MV-4-11 (cell line): Measurements from ENCODE around the gene FAM124A.

Experiments
- DNase-seq: peaks from one replicate; lab custom pipeline; 2025; lab: John Stamatoyannopoulos, UW

Gene FAM124A

DNA sequence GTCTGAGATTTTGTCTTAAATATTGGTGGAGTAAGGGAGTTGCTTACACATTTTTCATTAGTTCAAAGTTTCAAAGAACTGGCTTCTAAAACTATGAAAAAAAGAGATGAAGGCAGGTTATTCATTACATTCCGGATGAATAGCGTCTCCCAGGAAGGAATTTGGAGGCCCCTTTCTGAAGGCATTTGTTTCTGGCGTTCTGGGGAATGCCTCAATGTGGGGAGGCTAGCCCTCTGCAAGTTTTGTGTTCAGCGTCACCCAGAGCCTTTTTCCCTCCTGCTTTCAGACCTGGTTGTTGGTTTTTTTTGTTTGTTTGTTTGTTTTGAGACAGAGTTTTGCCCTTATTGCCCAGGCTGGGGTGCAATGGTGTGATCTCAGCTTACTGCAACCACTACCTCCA is 21.0 kb downstream of the FAM124A start:
- DNase-seq = no peak

DNA sequence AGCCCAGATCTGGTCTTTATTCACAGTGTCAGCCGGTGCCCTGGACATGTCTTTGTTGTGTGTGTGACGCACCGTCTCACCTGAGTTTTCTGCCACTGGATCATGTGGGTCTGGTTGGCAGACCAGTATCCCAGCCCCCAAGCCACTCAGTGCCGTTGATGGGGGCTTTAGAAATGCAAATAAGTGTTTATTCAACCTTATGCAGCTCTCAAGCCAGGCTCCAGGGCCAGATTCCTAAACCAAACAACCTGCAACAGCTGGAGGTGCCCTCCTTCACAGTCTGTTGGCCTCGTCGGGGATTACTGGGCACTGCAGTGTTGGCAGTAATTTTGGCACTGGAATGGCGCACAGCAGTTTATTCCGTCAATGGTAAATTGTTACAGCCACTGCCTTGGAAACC is 21.6 kb downstream of the FAM124A start:
- no peak for DNase-seq

DNA sequence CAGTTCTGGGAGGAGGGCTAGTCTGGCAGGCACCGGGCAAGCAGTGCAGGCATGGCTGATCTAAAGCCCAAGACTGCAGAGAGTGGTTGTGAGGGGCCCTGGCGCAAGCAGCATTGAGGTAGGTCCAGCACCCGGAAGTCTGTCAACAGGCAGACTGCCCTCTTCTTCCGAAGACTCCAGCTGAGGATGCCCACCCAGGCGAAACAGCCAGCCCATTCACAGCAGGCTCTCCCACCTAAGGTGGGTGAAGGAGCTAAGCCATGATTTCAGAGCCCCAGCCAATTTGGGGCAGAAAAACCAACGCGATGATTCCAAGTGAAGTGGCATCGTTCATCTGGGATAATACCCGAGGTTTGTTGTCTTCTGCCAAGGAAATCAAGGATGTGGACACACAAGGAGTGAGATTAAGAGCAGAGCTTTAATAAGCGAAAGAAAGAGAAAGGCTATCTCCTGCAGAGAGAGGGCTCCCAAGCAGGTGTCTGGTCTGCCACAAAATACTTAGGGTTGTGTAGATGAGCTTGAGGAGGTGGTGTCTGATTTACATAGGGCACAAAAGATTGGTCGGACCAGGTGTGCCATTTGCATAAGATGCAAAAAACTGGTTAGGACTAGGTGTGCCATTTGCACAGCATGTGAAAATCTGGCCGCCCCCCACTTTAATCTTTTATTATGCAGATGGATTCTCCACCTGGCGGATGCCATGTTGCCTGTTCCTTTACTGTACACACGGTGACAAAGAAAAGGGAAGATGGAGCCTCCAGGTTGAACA is 22.6 kb downstream of the FAM124A start:
- no peak for DNase-seq

DNA sequence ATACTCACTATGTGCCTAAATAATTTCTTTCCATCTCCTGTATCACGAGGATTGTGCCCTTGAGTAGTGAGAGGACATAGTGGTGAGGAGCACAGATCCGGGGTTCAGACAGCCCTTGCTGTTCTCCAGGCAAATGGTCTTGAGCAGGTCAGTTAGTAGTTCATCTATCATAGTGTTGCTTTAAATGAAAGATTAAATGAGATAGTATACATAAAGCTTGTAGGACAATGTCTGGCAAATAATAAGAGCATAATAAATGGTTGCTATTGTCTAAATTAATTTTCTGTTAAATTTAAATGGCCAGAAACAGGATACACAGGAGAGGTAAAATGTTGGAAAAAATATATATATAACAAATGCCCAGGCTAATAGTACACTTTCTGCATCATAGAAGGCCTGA is 23.4 kb downstream of the FAM124A start:
- no peak for DNase-seq

DNA sequence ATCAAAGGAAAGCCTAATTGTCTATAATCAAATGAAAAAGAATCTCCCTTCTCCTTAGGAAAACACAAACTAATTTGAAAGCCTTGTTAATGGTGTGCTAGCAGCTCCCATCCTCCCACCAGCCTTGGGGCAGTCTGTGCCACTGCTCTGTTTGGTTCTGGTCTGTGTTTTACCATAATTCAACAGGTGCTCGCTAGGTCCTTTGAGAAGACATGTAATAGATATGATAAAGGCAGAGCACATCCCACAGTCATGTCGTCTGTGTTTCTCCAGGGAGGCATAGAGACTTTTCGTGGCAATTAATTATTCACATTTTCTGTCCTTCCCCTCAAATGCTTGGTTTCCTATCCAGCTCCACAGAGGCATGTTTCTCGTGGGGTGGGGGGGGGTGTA is 23.8 kb downstream of the FAM124A start:
- no peak for DNase-seq

DNA sequence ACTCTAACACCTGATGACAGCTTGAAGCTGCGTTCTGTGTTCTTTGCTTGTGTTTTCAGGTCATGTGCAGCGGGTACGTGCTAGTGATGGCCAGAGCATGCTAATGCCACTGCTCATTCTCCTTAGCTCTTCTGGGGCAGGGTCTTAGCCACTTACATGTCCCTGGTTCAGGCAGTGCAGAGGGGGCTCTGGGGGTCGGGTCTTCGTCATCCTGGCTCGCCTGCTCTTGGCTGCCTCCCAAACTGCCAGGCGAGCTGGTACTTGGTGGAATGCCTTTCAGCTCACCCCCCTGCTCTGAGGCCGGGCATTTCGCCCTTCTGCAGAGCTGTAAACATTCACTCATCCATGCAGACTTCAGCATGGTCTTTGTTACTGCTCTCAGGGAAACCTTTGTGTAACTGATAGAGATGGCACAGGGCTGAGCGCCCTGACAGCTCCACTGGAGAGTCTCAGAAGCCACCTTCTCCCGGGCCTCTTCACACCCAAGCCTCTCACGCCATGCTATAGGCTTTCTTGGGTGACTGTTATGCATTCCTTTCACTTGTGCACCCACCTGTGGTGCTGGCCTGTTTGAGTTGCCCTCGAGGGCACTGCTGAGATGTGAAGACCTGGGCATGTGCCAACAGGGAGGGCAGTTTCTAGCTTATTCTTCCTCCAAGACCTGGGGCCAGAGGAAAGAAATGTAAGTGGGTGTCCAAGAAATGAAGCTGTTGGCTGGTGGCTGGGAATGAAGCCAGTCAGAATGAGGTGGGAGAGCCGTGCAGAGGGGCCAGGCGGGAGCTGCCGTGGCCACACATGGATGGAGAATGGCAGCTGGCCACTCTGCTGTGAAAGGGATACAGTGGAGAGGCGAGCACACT is 24.4 kb downstream of the FAM124A start:
- DNase-seq = no peak

DNA sequence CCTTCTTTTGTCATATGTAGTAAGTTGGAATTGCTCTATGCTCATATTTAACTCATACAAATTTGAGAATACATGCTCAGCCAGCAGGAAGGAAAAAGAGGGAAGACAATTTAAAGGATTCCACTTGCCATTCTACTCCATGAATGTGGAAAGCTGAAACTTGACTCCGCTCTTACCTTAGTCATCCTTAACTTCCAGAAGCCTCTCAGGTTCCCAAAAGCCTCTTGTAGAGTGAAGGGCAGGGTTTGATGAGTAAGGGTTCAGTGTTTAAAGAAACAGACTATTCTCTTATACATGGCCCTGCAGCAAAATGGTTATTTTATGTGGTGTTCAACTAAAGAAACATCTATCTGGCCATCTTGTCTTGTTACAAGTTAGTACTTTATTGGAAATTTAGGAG is 27.1 kb downstream of the FAM124A start:
- no peak for DNase-seq

DNA sequence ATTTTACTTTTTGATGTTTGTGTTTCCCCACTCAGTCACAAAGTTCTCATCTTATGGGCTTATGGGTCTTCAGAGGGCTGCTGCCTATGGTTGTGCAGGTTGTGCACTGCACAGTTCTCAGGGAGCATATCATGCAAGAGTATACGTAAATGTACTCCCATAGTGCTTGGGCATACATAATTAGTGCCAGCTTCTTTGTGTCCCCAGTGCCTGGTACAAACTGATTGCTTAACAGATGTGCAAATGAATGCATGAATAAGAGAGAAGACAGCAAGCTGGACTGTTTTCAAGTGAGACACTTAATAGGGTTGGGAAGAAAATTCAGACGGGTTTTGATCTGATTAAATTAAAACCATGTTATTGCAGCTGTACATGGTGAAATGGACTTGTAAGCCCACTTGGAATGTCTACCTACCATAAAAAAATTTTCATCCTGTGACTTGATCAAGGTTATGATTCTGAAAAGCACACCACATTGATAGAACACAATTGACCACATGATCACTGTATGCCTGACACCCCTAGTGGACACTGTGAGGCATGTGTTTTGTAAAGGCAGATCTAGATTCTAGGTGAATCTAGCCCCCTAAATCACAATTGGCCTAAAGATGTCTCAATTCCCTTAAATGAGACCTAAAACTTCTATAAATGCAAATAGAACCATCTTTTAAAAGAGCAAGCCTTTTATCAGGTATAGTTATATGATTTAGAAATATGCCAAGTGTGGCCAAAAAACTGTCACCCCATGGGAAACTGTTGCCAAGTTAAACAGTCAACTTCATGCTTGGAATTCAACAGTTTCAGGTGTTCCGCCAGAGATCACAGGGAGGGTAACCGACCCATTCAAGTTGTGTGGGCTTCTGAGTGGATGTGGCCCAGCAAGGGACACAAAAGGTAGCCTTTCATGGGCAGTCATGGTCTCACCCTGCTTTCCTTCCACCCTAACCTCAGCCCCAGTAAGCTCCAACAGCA is 27.9 kb downstream of the FAM124A start:
- no peak for DNase-seq

DNA sequence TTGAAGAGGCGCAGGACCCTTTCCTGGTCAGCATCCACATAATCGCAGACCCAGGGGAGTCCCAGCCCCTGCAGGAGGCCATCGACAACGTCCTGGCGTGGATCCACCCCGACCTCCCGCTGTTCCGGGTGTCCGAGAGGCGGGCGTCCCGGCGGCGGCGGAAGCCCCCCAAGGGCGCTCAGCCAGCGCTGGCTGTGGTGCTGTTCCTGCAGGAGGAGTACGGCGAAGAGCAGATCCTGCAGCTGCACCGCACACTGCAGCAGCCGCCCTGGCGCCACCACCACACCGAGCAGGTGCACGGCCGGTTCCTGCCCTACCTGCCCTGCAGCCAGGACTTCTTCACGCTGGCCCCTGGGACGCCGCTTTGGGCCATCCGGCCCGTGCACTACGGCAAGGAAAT is 29.3 kb downstream of the FAM124A start:
- no peak for DNase-seq

DNA sequence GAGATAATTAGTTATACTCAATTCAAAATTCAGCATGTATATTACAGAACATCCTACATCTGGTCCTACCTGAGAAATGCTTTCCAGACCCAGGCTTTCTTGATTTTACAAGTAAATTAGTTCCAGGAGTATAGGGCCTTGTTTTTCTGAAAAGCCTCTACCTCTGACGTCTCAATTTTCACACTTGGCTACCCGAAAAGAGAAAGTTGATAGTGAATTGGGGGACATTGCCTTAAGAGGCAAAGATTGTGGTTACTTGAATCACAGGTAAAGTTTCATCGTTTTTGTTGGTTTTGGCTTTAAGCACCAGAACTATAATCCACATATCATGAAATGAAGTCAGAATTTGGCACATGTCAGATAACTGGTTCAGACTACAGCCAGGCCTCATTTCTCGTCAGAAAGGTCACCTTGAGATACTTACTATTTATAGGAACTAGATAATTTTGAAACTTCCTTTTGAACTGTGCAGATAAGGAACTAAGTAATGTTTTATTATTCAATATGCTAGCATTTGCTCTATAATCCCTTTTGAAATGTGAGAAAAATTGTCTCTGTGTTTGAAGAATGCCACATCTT is 30.8 kb downstream of the FAM124A start:
- DNase-seq = peak; percentile 57

DNA sequence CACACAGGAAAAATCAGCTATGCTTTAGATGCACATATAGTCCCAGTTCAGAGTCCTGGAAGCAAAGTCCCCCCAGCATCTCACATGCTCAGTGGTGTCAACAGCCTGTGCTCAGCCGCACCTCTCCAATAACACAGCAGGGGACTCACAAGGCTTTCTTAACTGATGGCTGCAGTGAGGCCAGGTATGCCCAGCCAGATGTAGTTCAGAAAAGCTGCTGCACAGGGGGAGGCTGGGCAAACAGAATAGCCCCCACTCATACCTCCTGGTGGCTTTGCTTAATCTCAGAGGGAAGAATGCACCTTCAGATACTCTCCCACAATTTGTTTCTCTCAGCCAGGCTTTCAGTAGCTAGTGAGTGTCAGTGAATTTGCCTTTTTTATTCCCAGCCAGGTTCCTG is 33.4 kb downstream of the FAM124A start:
- no peak for DNase-seq

DNA sequence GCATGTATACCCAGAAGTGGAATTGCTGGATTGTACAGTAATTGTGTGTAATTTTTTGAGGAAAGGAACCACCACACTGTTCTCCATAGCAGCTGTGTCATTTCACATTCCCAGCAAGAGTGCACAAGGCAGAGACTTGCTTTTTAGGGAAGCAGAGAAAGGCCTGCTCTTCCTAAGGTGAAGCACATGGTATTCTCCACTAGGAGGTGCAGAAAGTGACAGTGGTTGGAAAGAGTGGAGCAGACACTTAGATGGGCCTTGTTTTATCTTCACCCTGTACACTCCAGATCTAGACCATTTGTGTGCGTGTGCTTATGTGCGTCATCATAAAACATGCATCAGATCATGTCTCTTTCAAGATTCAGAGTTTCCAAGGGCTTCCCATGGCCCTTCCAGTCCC is 35.0 kb downstream of the FAM124A start:
- peak; percentile 9 for DNase-seq

DNA sequence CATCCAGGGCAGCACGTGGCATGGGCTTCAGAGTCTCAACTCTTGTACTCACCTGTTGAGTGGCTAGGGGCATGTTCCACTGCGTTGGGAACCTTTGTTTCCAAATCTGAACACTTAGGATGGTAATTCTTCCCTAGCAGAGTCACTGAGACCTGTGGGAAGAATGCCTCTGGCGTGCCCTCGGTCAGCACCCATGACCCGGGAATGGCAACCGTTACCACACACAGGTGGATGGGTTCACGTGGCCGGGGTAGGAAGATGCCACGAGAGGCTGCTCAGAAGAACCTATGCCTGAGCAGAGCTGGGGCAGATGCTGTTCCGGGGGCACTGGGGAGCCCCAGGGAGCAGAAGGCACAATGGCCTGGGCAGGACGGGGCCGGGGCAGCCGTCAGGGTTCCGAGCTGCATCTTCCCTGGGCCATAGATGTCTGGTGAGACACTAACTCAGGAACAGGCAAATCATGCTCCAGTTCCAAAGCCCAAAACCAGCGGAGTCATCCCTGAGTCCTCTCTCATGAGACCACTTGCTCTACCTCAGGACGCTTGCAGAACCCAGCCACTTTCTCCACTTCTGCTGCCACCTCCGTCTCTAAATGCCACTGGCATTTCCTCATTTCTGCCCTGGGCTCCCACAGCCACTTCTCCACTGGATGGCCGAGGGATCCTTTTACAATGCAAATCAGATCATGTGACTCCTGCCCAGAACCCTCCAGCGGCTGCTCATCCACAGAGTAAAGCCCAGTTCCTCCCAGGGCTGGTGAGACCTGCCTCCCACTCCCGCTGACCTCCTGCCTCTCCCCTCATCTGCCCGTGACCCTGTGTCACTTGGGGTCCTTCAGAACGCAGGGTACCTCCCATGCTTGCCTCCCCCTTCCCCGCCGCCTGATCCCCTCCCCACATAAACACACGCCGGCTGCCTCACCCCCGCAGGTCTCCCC is 36.7 kb downstream of the FAM124A start:
- DNase-seq = peak; percentile 79

DNA sequence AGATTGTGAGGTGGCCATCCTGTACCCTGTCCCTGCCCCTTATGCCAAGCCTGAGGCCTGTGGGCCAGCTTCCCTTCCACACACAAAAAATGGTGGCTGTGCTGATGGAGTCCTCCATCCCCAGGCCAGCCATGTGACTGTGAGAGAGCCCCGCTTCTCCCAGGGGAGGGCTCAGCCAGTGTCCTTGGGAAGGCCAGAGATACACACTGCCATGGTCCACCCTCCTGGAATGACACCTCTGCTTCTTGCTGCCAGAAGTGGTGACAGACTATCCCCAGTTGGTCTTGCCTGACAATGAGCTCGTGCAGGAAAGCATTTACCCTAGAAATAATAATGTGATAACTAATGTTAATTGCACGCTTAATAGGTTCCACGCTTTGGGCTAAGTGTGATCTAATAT is 38.0 kb downstream of the FAM124A start:
- no peak for DNase-seq

DNA sequence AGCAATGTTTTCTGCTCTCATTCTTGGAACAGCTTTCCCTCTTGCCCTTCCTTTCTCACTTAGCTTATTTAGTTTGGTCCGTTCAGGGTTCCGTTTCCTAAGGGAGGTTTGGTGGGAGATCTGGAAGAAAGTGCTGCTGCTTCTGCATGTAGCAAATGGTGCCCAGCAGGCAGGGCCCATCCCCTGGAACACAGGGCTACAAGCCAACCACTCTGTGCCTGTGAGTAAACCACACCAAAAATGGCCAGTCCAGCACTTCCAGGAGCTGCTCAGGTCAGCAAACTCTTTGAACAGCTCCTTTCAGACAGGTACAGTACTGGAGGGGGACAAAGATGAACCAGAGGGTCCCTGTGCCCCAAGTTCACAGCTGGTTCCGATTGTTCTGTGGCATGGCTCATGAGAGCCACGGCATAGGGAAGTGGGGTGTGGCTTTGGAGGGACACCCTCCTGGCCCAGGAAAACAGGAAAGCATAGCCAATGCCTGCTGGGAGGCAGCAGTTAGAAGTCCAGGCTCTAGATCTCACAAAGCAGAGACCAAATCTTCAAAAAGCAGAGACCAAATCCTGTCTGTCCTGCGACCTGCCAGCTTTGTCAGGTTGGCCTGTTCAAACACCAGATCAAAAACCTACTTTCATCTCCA is 39.5 kb downstream of the FAM124A start:
- no peak for DNase-seq

DNA sequence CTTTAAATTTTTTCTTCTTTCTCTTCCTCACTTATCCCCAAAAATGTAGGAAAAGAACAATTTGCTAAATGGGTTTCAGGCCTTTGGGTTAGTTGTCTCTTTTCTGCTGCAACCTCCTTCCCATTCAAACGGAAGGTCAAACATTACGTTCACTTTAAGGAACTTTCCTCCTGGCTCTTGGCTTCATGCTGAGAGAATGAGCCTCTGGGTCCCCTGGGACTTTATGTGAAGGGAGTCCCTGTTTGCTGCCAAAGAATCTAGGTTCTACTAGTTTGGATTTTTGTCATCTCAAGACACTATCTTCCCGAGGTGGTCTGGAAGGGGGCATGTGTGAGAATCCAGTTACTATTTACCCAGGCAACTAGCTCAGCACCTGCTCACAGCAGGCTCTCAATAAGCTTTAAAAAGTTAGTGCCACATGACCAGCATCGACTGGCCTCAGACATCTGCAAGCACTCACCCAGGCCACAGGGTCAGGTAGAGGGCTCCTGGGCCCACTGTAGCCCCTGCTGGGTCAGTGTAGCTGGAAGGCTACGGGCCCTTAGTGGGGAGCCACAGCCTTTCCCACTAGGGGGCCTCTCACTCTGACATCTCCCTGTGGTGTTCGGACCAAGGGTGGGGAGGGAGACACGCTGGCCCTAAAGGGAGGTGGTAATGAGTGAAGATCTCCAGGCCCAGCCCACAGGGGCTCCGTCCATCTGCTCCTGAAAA is 40.5 kb downstream of the FAM124A start:
- DNase-seq = no peak

DNA sequence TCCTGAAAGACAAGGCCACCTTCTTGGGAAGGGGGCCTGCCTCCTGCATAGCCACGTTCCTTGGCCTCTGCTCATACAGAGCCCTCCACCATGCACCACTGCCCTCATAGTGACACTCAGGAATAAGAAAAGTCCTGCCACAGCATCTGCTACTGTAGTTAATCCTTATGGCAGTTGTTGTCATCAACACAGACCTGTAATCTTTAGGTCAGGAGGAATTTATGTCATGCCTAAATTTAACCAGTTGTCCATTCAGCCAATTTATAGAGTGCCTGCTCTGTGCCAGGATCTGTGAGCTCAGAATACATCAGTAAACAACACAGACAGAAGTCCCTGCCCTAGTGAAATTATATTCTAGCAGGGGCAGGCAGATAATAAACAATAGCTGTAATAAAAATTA is 44.4 kb downstream of the FAM124A start:
- DNase-seq = no peak

DNA sequence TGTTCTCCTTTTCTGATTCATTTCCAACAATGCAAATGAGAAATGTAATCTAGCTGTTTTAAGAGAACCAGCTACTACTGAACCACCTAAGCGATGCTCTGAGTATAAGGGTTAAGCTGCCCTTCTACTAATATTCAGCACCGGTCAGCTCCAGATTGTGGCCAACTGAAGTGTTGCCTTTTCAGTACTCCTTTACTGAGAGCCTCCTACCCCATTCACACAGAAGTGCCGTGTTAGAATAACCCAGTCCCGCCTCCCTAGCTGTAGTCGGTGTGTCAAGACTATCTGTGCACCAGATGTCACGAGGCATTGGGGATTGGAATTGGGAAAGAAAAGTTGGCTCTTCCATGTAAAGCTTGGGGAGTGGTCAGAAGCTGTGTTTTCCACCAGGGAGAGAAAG is 45.4 kb downstream of the FAM124A start:
- no peak for DNase-seq

DNA sequence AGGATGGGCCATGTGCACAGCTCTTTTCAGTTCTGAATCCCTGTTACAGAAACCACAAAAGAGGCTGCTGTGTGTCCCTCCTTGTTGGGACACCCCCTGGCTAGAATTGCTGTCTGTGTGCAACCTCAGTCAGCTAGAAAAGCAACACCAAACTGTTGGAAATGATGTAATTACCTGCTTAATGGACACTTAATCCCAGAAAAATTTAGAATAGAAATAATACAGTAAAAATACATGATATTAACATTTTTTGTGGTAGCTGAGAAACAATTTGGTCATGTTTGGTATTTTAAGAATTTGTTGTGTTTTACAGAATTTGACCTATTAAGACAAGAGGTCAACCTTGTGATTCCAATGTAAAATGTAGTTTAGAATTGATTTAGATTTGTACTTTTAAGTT is 46.8 kb downstream of the FAM124A start:
- no peak for DNase-seq
